ENCODE measurements around the gene MYH10.

MYH10 gene

GRCh38 chr17:8563024-8563776, 67.3 kb downstream of the MYH10 start:
- Histone ChIP-seq H3K27me3 (ENCODE audit: low read length) (no peaks in the 10 kb centered on the region), H3K79me2 (ENCODE audit: insufficient read depth, low read length) (no peaks in the 10 kb centered on the region), H3K9ac (ENCODE audit: low read length) (no peak overlapping the region), H2AFZ (ENCODE audit: low read depth, low read length, severe bottlenecking) (no peak overlapping the region), H3K9me2 (replicated peaks; ENCODE audit: insufficient read depth, low read length) (no peaks in the 10 kb centered on the region), H3K4me3 (ENCODE audit: insufficient read depth, low read length, poor library complexity, severe bottlenecking) (no peak overlapping the region), H3K4me2 (ENCODE audit: low read depth, low read length, poor library complexity, severe bottlenecking) (no peak overlapping the region), H3K9me3 (ENCODE audit: insufficient read depth, low read length) (no peaks in the 10 kb centered on the region), H3F3A (ENCODE audit: insufficient read depth) (no peaks in the 10 kb centered on the region), H3K27ac (ENCODE audit: low read depth, low read length) (no peak overlapping the region), H4K20me1 (ENCODE audit: low read depth, low read length) (no peaks in the 10 kb centered on the region), H3K36me3 (ENCODE audit: low read length) (no peaks in the 10 kb centered on the region)
- TF ChIP-seq EZH2phosphoT487 (conservative IDR thresholded peaks at IDR 0.05; ENCODE audit: low read length) (no peak), CTCF (IDR thresholded peaks at IDR 0.05; ENCODE audit: insufficient read depth, low read length, poor library complexity, severe bottlenecking) (no peak)

DNA sequence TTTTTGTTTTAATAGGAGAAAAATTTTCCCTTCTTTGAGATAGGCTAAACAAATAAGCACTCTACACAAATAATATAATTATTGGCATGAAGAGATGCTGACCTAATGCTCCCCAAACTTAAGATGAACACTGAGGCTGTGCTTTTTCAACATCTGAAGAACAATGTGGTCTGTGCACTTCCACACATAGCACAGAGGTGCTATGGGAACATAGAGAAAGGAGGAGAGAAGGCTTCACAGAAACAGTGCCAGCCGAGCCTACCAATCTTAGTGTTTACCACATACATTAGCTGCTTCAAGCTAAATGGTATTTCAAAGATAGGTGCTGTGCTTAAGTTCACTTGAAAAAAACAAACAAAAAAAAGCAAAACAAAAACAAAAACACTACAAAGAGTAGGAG, 72.4 kb downstream of the MYH10 start:
- Histone ChIP-seq H3K9ac (ENCODE audit: low read length) (no peak overlapping the region), H3K36me3 (ENCODE audit: low read length) (no peaks in the 10 kb centered on the region), H2AFZ (ENCODE audit: low read depth, low read length, severe bottlenecking) (no peak overlapping the region), H3K9me2 (replicated peaks; ENCODE audit: insufficient read depth, low read length) (no peaks in the 10 kb centered on the region), H3K9me3 (ENCODE audit: insufficient read depth, low read length) (no peaks in the 10 kb centered on the region), H3K79me2 (ENCODE audit: insufficient read depth, low read length) (no peaks in the 10 kb centered on the region), H3K4me2 (ENCODE audit: low read depth, low read length, poor library complexity, severe bottlenecking) (no peak overlapping the region), H3K4me3 (ENCODE audit: insufficient read depth, low read length, poor library complexity, severe bottlenecking) (no peak overlapping the region), H3F3A (ENCODE audit: insufficient read depth) (no peaks in the 10 kb centered on the region), H3K27me3 (ENCODE audit: low read length) (no peaks in the 10 kb centered on the region), H4K20me1 (ENCODE audit: low read depth, low read length) (no peaks in the 10 kb centered on the region), H3K27ac (ENCODE audit: low read depth, low read length) (no peak overlapping the region)
- no peak for TF ChIP-seq EZH2phosphoT487 (conservative IDR thresholded peaks at IDR 0.05; ENCODE audit: low read length)
- no peak for TF ChIP-seq CTCF (IDR thresholded peaks at IDR 0.05; ENCODE audit: insufficient read depth, low read length, poor library complexity, severe bottlenecking)

DNA sequence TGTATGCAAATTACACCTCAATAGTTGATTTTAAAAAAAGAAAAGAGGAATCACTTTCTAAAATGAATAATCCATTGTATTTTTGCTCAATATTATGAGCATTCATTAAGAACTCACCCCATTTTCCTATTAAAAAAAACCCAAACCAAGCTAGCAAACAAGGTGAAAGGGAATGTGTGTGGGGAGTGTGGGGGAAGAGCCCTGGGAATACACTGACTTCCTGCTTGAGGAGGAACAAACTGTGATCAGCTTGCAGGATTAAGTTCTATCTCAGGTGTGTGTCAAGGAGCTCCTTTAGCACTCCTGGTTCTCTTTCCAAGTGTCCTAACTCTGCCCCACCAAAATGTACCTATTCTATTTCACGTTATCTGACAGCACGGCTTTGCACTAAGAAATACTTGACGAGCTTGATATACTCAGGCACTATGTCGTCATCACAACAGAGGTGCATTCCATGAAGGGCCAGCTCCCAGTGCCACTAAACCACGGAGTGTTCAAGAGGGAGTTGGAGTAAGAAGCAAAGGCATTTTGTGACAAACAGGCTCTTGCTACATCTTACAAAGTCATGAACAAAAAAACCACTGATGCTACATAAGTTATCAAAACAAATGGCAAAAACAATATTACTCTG, 73.2 kb downstream of the MYH10 start:
- TF ChIP-seq EZH2phosphoT487 (conservative IDR thresholded peaks at IDR 0.05; ENCODE audit: low read length) (no peak), CTCF (IDR thresholded peaks at IDR 0.05; ENCODE audit: insufficient read depth, low read length, poor library complexity, severe bottlenecking) (no peak)
- no peaks in the 10 kb centered on the region for H3K36me3 ChIP-seq (ENCODE audit: low read length)
- H4K20me1 ChIP-seq (ENCODE audit: low read depth, low read length), result no peaks in the 10 kb centered on the region
- no peak overlapping the region for H3K27ac ChIP-seq (ENCODE audit: low read depth, low read length)
- H3K9me2 ChIP-seq (replicated peaks; ENCODE audit: insufficient read depth, low read length), result no peaks in the 10 kb centered on the region
- no peak overlapping the region for H3K4me3 ChIP-seq (ENCODE audit: insufficient read depth, low read length, poor library complexity, severe bottlenecking)
- no peaks in the 10 kb centered on the region for H3K9me3 ChIP-seq (ENCODE audit: insufficient read depth, low read length)
- H3K27me3 ChIP-seq (ENCODE audit: low read length), result no peaks in the 10 kb centered on the region
- no peak overlapping the region for H2AFZ ChIP-seq (ENCODE audit: low read depth, low read length, severe bottlenecking)
- H3K4me2 ChIP-seq (ENCODE audit: low read depth, low read length, poor library complexity, severe bottlenecking), result no peak overlapping the region
- H3K9ac ChIP-seq (ENCODE audit: low read length), result no peak overlapping the region
- no peaks in the 10 kb centered on the region for H3F3A ChIP-seq (ENCODE audit: insufficient read depth)
- H3K79me2 ChIP-seq (ENCODE audit: insufficient read depth, low read length), result no peaks in the 10 kb centered on the region
